Measurements from ENCODE around the gene UNKL.

The UNKL gene

GRCh38 chr16:1342526-1343427 lies 71.7 kb downstream of the UNKL start:
- in situ Hi-C loops (cut with HindIII; ENCODE audit: low sequenced_read_pairs), result no loop called here

GRCh38 chr16:1341495-1342420 lies 72.7 kb downstream of the UNKL start:
- in situ Hi-C loops (cut with HindIII; ENCODE audit: low sequenced_read_pairs), result no loop called here

- in situ Hi-C loops (cut with HindIII; ENCODE audit: low sequenced_read_pairs), result no loop called here
Measured at GRCh38 chr16:1340730-1341494, 73.6 kb downstream of the UNKL start.

GRCh38 chr16:1338855-1339675 lies 75.4 kb downstream of the UNKL start:
- in situ Hi-C loops (cut with HindIII; ENCODE audit: low sequenced_read_pairs), result no loop called here

- in situ Hi-C loops (cut with HindIII; ENCODE audit: low sequenced_read_pairs), result no loop called here
Measured at GRCh38 chr16:1338119-1338730, 76.3 kb downstream of the UNKL start.

GRCh38 chr16:1337486-1337885 lies 77.0 kb downstream of the UNKL start:
- in situ Hi-C loops (cut with HindIII; ENCODE audit: low sequenced_read_pairs), result no loop called here

GRCh38 chr16:1336619-1337018 lies 77.9 kb downstream of the UNKL start:
- in situ Hi-C loops (cut with HindIII; ENCODE audit: low sequenced_read_pairs), result no loop called here

- in situ Hi-C loops (cut with HindIII; ENCODE audit: low sequenced_read_pairs), result no loop called here
Measured at GRCh38 chr16:1335996-1336395, 78.5 kb downstream of the UNKL start.

GRCh38 chr16:1335211-1335971 lies 79.1 kb downstream of the UNKL start:
- in situ Hi-C loops (cut with HindIII; ENCODE audit: low sequenced_read_pairs), result no loop called here

- in situ Hi-C loops (cut with HindIII; ENCODE audit: low sequenced_read_pairs), result no loop called here
Measured at GRCh38 chr16:1334739-1335138, 79.8 kb downstream of the UNKL start.

GRCh38 chr16:1333854-1334700 lies 80.4 kb downstream of the UNKL start:
- in situ Hi-C loops (cut with HindIII; ENCODE audit: low sequenced_read_pairs), result no loop called here

GRCh38 chr16:1333149-1333812 lies 81.2 kb downstream of the UNKL start, which contains the start of gene BAIAP3:
Gene BAIAP3, plus strand, starts transcription at chr16:1333645. Its CDS starts 4,905 bp downstream, at chr16:1338550.
- in situ Hi-C loops (cut with HindIII; ENCODE audit: low sequenced_read_pairs), result no loop called here

GRCh38 chr16:1332618-1333148 lies 81.8 kb downstream of the UNKL start:
- in situ Hi-C loops (cut with HindIII; ENCODE audit: low sequenced_read_pairs), result no loop called here

GRCh38 chr16:1331712-1332617 lies 82.5 kb downstream of the UNKL start:
- in situ Hi-C loops (cut with HindIII; ENCODE audit: low sequenced_read_pairs), result no loop called here

- in situ Hi-C loops (cut with HindIII; ENCODE audit: low sequenced_read_pairs), result no loop called here
Measured at GRCh38 chr16:1330931-1331711, 83.4 kb downstream of the UNKL start.
